GM23248 (cell line): Measurements from ENCODE around the gene DNASE1. TPM values are rescaled to one million over a fixed set of nuclear protein-coding genes. Genes with fewer than 3 reads are reported as not detected.

ENCODE experiments used
- DNase-seq: peaks from one replicate; pipeline ENCODE4 v3.0.0-alpha.2; 2015
- H2AFZ ChIP-seq: fragments of 200-600 bp; sonication (generic); 2 replicates; pipeline ENCODE4 v1.6.1; 2016; ENCODE audit warnings: antibody characterized with exemption
- H3F3A ChIP-seq: fragments of 200-600 bp; sonication (generic); 2 replicates; pipeline ENCODE4 v1.6.1; 2016; ENCODE audit warnings: mild to moderate bottlenecking, antibody characterized with exemption, mixed run types; ENCODE audit not compliant: insufficient read depth
- H3K27ac ChIP-seq: fragments of 200-600 bp; sonication (generic); 2 replicates; pipeline ENCODE4 v1.5.1; 2016; ENCODE audit warnings: mild to moderate bottlenecking
- H3K27me3 ChIP-seq: fragments of 200-600 bp; sonication (generic); replicated peaks from 2 replicates; pipeline ENCODE4 v1.6.1; 2016; ENCODE audit warnings: mild to moderate bottlenecking; ENCODE audit not compliant: insufficient read depth
- H3K36me3 ChIP-seq: fragments of 200-600 bp; sonication (generic); 2 replicates; pipeline ENCODE4 v1.6.1; 2016; ENCODE audit warnings: low read depth, mild to moderate bottlenecking
- H3K4me1 ChIP-seq: fragments of 200-600 bp; sonication (generic); 2 replicates; pipeline ENCODE4 v1.6.1; 2016; ENCODE audit warnings: mild to moderate bottlenecking; ENCODE audit not compliant: insufficient read depth
- H3K4me2 ChIP-seq: fragments of 200-600 bp; sonication (generic); one replicate; pipeline ENCODE4 v1.6.1; 2016; ENCODE audit warnings: mild to moderate bottlenecking; ENCODE audit not compliant: unreplicated experiment
- H3K4me3 ChIP-seq: fragments of 200-600 bp; sonication (generic); 2 replicates; pipeline ENCODE4 v1.5.1; 2016; ENCODE audit warnings: mild to moderate bottlenecking
- H3K79me2 ChIP-seq: fragments of 200-600 bp; sonication (generic); 2 replicates; pipeline ENCODE4 v1.6.1; 2016; ENCODE audit warnings: mild to moderate bottlenecking; ENCODE audit not compliant: insufficient read depth
- H3K9ac ChIP-seq: fragments of 200-600 bp; sonication (generic); 2 replicates; pipeline ENCODE4 v1.6.1; 2016; ENCODE audit warnings: mild to moderate bottlenecking
- H3K9me2 ChIP-seq: fragments of 200-600 bp; sonication (generic); 2 replicates; pipeline ENCODE4 v1.6.1; 2016; ENCODE audit warnings: mixed run types, mild to moderate bottlenecking, moderate library complexity; ENCODE audit not compliant: insufficient read depth
- H3K9me3 ChIP-seq: fragments of 200-600 bp; sonication (generic); one replicate; pipeline ENCODE4 v1.6.1; 2017; ENCODE audit warnings: low read depth
- H4K20me1 ChIP-seq: fragments of 200-600 bp; sonication (generic); 2 replicates; pipeline ENCODE4 v1.6.0; 2016; ENCODE audit not compliant: insufficient read depth
- EZH2 ChIP-seq: fragments of 200-600 bp; sonication (generic); IDR thresholded peaks from 2 replicates; pipeline ENCODE4 v1.6.1; 2018; ENCODE audit warnings: antibody characterized with exemption, mild to moderate bottlenecking; ENCODE audit not compliant: insufficient read depth, poor library complexity, severe bottlenecking
- EZH2phosphoT487 ChIP-seq: fragments of 200-600 bp; sonication (generic); IDR thresholded peaks from 2 replicates; pipeline ENCODE4 v1.6.1; 2018; ENCODE audit warnings: antibody characterized with exemption, moderate library complexity, mild to moderate bottlenecking, low read depth; ENCODE audit not compliant: insufficient read depth
- WGBS, 2 experiments: methylation state at CpG; one replicate each; pipeline ENCODE4 v1.1.6; 2015 to 2017; ENCODE audit warnings: low lambda C conversion rate in 2 of 2, low coverage in 1 of 2; ENCODE audit errors: missing lambda C conversion rate in 2 of 2; 5-methylcytosine and 5-hydroxymethylcytosine counted together
- in situ Hi-C: fragments of 300-500 bp; cut with MboI; formaldehyde crosslinking; loops from 2 replicates; pipeline ENCODE4 v1.15.0; 2020
- polyA plus RNA-seq: library from polyadenylated mRNA; unstranded; fragments of >200 nt; fragmentation: Nextera tagmentation; extraction: Ambion mirVana; gene quantifications from 2 replicates; pipeline ENCODE4 v1.2.1, GENCODE V29; 2016
- total RNA-seq: library from RNA; depleted of rRNA; stranded (reverse); fragments of >200 nt; shearing (Covaris generic); gene quantifications from 2 replicates; pipeline ENCODE4 v1.2.3, GENCODE V29; 2014

DNASE1 gene
- total and polyA plus RNA-seq, 2 experiments from 2014 or later: 4.2 to 4.3 TPM

- Histone ChIP-seq H3K27ac (no peak overlapping the region), H3K36me3 (no peaks in the 10 kb centered on the region), H3K27me3 (no peaks in the 10 kb centered on the region), H3K4me2 (no peak overlapping the region), H3K9me2 (no peaks in the 10 kb centered on the region), H3K4me1 (no peaks in the 10 kb centered on the region), H4K20me1 (no peaks in the 10 kb centered on the region), H3K4me3 (no peak overlapping the region), H3F3A (peaks cover 14% of the 10 kb centered on the region), H2AFZ (no peak overlapping the region), H3K9ac (no peak overlapping the region), H3K79me2 (peaks cover 19% of the 10 kb centered on the region), H3K9me3 (no peaks in the 10 kb centered on the region)
- WGBS, 2 experiments: 94 to 96% methylated on average over 5 of the region's 5 CpGs
- DNase-seq: no peak
- in situ Hi-C loops: no loop called here
- TF ChIP-seq EZH2phosphoT487: no peak
- TF ChIP-seq EZH2: no peak
These were observed 29.2 kb upstream of the DNASE1 start for GRCh38 chr16:3625331-3625730.

GRCh38 chr16:3625911-3626732, 28.4 kb upstream of the DNASE1 start:
- peak; percentile 36 for DNase-seq
- Histone ChIP-seq H3K4me3 (no peak overlapping the region), H3K4me1 (no peaks in the 10 kb centered on the region), H3K27me3 (no peaks in the 10 kb centered on the region), H4K20me1 (no peaks in the 10 kb centered on the region), H3F3A (peaks cover 14% of the 10 kb centered on the region), H3K79me2 (peaks cover 17% of the 10 kb centered on the region), H3K9ac (no peak overlapping the region), H3K27ac (no peak overlapping the region), H3K36me3 (no peaks in the 10 kb centered on the region), H2AFZ (no peak overlapping the region), H3K4me2 (no peak overlapping the region), H3K9me2 (no peaks in the 10 kb centered on the region), H3K9me3 (no peaks in the 10 kb centered on the region)
- TF ChIP-seq EZH2 (no peak), EZH2phosphoT487 (no peak)
- in situ Hi-C loops: no loop called here
- WGBS, 2 experiments: 78 to 80% methylated on average over 4 of the region's 4 CpGs

GRCh38 chr16:3637371-3637923, 17.0 kb upstream of the DNASE1 start:
- no peak for DNase-seq
- H2AFZ ChIP-seq: no peak overlapping the region
- 83 to 84% methylated on average over 3 of the region's 3 CpGs for WGBS, 2 experiments

GRCh38 chr16:3638916-3639644, 15.4 kb upstream of the DNASE1 start:
- Histone ChIP-seq H3K27ac (no peak overlapping the region), H3K9me2 (no peaks in the 10 kb centered on the region), H3K36me3 (no peaks in the 10 kb centered on the region), H3K27me3 (no peaks in the 10 kb centered on the region), H2AFZ (no peak overlapping the region), H3K9ac (no peak overlapping the region), H3K4me2 (no peak overlapping the region), H3K9me3 (no peaks in the 10 kb centered on the region), H3K79me2 (peaks cover 27% of the 10 kb centered on the region), H3K4me1 (no peaks in the 10 kb centered on the region), H3F3A (no peaks in the 10 kb centered on the region), H3K4me3 (no peak overlapping the region), H4K20me1 (no peaks in the 10 kb centered on the region)
- TF ChIP-seq EZH2phosphoT487 (no peak), EZH2 (no peak)
- in situ Hi-C loops: no loop called here
- 93% methylated on average over 13 of the region's 13 CpGs for WGBS, 2 experiments
- no peak for DNase-seq

More at GRCh38 chr16:3637371-3637923, 17.0 kb upstream of the DNASE1 start:
- Histone ChIP-seq H3K79me2 (peaks cover 35% of the 10 kb centered on the region), H3K4me2 (no peak overlapping the region), H3K4me3 (no peak overlapping the region), H3F3A (no peaks in the 10 kb centered on the region), H3K9me3 (no peaks in the 10 kb centered on the region), H3K27me3 (no peaks in the 10 kb centered on the region), H3K9me2 (no peaks in the 10 kb centered on the region), H3K4me1 (no peaks in the 10 kb centered on the region), H3K36me3 (no peaks in the 10 kb centered on the region), H3K27ac (no peak overlapping the region), H3K9ac (no peak overlapping the region), H4K20me1 (no peaks in the 10 kb centered on the region)
- no peak for TF ChIP-seq EZH2
- no peak for TF ChIP-seq EZH2phosphoT487
- in situ Hi-C loops: no loop called here
